Measurements from ENCODE around the gene MED17.
"Not testable (repeated sequence)": the region's sequence is repeated elsewhere in the genome, so short reads cannot be mapped to it uniquely, and the experiment has no call there.

The MED17 gene, protein sequence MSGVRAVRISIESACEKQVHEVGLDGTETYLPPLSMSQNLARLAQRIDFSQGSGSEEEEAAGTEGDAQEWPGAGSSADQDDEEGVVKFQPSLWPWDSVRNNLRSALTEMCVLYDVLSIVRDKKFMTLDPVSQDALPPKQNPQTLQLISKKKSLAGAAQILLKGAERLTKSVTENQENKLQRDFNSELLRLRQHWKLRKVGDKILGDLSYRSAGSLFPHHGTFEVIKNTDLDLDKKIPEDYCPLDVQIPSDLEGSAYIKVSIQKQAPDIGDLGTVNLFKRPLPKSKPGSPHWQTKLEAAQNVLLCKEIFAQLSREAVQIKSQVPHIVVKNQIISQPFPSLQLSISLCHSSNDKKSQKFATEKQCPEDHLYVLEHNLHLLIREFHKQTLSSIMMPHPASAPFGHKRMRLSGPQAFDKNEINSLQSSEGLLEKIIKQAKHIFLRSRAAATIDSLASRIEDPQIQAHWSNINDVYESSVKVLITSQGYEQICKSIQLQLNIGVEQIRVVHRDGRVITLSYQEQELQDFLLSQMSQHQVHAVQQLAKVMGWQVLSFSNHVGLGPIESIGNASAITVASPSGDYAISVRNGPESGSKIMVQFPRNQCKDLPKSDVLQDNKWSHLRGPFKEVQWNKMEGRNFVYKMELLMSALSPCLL

DNA sequence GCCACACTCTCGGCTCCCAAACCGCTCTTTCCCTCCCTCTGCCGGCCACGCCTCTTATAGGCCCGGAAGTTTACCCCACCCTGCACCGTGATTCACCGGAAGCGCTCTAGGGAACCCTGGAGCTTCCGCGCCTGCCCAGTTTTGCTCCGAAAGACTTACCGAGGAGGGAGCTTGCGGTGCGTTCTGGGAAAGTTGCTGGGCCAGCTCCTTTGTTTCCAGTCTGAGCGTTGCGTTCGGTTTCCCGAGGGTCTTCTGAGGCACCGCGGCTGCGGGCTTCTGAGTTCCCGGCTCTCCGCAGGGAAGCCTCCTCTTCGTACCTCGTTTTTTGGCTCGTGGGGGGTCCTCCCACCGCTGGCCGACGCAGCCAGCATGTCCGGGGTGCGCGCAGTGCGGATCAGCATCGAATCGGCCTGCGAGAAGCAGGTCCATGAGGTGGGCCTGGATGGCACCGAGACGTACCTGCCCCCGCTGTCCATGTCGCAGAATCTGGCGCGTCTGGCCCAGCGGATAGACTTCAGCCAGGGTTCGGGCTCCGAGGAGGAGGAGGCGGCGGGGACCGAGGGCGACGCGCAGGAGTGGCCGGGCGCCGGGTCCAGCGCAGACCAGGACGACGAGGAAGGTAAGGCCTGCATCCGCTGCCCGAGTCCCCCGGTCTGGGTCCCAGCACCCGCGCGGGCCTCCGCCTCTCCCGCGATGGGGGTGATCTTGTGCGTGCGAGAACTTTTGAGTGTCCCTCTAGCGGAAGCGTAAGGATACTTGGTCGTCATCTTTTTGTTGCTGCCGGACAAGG is at the start of gene MED17:
Gene MED17 (plus strand): TSS at position 138 of the 790 bp plus-strand sequence. CDS start 232 bp downstream, at position 370.
- peak; percentile 93 to 99 (median 96) for DNase-seq

DNA sequence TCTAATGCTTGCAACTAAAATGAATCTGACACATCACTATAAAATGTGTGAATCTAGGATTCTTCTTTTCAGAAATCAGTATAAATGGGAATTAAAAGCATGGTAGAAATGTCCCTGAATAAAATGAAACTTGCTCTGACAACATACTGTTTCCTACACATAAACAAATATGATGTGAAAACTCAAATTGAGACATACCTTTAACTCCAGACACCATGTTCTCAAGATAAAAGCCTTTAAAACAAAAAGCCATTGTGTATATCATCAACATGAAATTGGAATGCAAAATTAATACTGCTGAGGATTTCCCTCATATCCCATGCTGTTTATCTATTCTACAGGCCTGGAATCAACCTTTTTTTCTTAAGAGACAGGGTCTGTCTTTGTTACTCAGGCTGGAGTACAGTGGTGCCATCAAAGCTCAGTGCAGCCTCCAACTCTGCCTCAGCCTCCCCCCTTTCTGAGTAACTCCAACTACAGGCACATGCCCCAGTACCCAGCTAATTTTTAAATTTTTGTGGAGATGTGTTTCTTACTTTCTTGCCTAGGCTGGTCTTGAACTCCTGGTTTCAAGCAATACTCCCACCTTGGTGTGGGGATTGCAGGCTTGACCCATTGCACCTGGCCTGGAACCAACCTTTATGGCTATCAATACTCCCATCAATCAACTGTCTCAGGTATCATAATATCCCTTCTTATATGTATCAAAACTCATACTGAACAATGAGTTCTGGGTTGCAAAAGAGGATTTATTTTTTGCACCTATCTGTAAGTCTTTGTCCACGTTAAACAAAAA is 49.5 kb upstream of the MED17 start:
- DNase-seq, result no peak

DNA sequence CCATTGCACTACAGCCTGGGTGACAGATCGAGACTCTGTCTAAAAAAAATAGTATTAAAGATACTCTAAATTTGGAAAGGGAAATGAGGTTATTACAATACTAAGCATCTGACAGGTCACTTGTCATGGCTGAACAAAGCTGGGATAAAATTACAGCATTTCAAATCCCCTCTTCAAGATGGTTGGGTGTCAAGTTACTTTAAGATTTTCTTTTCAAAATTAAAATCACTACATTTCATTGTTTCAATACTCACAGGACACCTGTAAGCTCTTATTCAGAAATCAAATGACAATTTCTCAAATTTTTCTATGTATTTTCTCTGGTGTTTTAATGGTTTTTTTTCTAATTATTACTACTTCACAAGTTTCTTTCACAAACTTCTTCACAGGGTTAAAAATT is 48.5 kb upstream of the MED17 start:
- DNase-seq, result no peak

DNA sequence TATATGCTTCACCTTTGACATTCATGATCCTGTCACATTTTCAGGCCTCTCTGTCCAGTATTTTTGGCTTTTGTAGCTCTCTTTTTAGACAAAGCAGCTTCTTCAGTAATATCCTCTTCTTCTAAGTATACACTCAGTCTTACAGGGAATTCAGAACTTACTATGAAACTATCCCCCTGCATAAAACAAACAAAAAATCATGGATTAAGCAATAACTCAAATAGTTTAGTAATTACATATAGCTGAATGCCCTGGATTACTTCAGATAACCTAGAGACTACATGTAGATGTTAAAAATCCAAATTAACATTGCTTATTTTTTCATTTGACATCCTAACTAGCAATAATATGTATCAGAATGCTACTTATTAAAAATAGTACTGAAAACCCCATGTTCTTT is 48.0 kb upstream of the MED17 start:
- DNase-seq, result no peak

DNA sequence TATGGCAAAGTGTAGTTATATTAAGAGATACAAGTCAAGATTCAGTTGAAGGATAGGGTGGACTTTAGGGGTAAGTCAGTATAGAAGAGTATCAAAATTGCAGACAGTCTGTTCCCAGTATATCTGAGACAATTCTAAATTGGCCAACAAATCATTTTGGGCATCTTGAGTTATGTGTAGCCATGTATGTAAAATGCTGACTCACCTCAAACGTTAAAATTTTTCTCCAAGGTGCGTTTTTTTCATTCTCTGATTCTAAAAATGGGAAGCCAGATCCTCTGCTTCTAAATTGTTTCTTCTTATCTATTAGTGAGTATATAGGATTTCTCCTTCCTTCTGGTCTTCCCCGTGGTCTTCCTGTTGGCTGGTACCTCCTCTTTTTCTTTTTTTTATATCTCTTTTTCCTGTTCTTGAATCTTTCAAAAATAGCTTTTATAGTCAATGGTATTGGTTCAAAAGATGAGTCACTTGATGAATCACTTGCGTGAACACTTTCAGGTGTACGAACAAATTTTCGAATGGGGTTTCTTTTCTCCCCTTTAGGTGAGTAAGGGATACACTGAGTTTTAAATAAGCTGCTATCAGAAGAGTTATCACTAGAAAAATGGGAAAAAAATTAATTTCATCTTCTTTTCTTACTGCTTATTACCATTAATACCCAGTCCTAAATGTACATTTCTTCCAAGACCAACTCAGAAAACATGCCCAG is 46.0 kb upstream of the MED17 start:
- no peak for DNase-seq

DNA sequence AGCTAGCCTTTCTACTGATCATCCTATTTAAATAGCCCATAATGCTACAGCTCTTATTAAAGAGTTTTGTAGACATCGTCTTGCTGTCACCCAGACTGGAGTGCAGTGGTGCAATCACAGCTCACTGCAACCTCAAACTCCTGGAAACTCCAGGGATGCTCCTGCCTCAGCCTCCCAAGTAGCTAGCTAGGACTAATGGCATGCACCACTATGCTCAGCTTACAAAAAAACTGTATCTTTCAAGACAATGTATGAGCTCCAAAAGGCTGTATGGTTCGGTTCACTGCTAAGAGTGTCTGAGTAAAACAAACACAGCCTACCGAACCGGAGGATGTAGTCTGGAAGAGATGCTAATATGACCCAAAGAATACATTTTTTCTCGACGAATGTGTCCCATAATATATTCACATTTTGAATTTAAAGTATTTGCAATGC is 45.4 kb upstream of the MED17 start:
- DNase-seq, result no peak

DNA sequence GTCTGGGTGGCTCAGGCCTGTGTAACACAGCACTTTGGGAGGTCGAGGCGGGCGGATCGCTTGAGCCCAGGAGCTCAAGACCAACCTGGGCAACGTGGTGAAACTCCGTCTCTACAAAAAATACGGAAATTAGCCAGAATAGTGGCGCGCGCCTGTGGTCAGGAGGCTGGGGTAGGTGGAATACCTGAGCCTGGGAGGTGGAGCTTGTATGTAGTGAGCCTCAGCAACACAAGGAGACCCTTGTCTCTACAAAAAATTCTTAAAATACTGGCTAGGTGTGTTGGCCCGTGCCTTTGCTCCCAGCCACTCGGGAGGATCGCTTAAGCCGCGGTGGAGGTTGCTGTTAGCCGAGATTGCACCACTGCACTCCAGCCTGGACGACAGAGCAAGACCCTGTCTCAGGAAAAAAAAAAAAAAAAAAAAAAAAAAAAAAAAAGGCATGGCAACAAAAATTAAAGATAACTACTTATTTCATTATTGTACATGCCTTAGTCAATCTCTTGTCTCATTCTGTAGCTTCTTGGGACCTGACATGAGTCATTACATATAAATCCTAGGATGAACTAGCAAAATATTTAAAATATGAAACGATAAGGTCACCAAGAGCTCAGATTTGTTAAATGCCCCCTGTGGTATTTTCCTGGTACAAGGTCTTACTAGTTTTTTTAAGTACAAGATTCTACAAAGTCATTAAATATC is 43.9 kb upstream of the MED17 start:
- peak in 2 of 3 experiments; percentile 16 to 38 for DNase-seq

DNA sequence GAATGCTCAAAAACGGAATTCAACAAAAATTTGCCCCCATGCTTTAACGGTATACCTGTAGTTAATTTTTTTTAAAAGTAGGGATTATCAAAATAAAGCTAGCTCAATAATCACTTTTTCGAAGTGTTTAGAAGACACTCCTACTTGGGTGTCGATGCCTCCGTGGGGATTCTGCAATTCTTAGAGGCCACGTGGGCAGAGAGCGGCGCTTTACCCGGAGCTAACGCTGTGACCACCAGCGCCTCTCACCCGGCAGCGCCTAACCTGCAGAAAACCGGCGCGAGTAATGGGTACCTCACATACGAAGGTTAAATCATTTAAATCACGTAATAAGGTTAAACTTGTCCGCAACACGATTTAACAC is 43.4 kb upstream of the MED17 start:
- DNase-seq, result peak; percentile 47 to 91 (median 90)

DNA sequence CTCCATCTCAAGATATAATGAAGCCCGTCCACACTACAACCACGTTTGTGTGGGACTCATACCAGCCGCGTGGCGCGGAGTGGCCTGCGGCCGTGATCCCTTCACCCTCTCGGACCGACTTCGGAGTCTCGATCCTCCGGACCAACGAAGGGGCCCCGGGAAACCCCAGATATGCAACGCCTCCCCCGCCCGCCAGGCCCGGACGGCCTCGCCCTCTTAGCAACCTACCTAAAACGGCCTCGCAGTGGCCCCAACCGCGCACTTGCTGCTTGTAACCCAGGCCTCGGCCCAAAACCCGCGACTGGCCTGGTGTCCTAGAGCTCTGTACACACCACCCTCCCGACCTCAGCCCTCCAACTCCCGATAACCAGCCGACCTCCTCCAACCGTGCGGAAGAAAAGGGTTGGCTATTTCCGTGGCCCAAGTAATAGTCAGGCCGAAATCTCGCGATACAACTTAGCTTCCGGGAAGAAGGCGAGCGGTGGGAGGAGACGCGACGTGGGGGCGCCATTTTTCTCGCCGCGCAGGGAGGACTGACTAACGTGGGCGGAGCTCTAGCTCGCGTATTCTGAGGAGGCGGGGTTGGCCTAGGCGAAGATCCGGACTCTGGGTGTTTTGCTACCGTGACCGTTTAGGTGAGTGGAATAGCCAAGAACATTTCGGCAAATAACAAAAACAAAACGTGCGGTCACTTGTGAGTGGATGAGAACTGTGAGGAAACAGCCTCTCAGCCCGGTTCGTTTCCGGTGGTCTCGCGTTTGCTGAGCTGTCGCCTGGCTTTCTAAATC is 42.8 kb upstream of the MED17 start, which contains the start of the genes C11orf54 and TAF1D:
Gene C11orf54 (plus strand): TSS at position 579 of the 788 bp plus-strand sequence. CDS start 5,722 bp downstream, outside the sequence.
Gene TAF1D (minus strand): TSS at position 402 of the 788 bp plus-strand sequence. CDS start 2,191 bp downstream, outside the sequence.
- peak; percentile 98 to 100 (median 99) for DNase-seq

DNA sequence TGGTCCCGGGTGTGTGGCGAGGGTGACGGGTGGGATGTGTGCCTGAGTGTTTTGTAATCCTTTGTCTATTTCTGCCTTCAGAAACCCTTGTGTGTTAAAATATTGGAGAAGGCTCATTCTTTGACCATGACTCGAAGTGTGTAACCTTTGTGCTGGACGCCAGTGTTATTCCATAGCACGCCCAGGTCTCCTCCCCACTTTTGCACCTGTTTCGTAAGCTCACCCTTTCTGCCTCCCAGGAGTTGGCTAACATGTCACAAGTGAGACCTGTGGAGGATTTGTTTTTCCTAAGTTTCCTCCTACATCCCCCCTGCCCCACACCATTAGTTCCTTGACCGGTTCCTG is 42.2 kb upstream of the MED17 start:
- peak in 2 of 3 experiments; percentile 43 to 92 for DNase-seq

DNA sequence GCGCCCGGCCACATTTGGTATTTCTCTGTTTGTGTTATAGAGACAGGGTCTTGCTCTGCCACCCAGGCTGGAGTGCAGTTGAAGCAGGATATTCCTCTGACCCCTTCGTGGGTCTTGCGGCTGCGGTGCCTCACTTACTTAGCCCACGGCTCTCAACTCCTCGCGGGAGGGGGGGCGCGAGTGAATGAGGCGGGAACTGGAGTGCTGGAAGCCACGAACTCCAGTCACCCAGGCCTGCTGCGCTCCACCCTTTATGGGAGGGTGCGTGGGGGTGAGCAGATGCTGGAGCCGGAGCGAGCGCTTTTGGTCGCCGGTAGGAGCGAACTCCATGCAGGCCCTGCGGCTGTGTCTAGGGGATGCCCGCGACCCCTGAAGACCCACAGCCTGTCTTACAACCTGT is 40.8 kb upstream of the MED17 start:
- DNase-seq, result no peak

DNA sequence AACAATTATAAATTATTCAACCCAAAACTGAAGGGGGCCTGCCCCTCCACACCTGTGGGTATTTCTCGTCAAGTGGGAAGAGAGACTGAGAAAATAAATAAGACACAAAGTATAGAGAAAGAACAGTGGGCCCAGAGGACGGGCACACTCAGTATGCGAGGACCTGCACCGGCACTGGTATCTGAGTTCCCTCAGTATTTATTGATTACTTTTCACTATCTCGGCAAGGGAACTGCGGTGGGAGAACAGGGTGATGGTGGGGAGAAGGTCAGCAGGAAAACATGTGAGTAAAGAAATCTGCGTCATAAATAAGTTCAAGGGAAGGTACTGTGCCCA is 39.4 kb upstream of the MED17 start:
- no peak for DNase-seq

DNA sequence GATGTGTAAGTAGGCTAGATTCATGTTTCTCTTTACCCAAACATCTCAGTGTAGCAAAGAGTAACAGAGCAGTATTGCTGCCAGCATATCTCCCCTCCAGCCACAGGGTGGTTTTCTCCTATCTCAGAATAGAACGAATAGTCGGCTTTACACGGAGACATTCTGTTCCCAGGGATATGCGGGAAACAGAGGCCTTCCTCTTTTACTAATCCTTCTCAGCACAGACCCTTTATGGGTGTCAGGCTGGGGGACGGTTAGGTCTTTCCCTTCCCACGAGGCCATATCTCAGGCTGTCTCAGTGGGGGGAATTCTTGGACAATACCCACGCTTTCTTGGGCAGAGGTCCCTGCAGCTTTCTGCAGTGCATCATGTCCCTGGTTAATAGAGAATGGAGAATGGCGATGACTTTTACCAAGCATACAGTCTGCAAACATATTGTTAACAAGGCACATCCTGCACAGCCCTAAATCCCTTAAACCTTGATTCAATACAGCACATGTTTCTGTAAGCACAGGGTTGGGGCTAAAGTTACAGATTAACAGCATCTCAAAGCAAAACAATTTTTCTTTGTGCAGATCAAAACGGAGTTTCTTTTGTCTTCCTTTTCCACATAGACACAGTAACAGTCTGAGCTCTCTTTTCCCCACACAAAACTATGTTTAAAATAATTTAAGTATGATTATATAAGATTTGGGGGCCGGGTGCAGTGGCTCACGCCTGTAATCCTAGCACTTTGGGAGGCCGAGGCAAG is 38.9 kb upstream of the MED17 start:
- DNase-seq, result not testable (repeated sequence)

DNA sequence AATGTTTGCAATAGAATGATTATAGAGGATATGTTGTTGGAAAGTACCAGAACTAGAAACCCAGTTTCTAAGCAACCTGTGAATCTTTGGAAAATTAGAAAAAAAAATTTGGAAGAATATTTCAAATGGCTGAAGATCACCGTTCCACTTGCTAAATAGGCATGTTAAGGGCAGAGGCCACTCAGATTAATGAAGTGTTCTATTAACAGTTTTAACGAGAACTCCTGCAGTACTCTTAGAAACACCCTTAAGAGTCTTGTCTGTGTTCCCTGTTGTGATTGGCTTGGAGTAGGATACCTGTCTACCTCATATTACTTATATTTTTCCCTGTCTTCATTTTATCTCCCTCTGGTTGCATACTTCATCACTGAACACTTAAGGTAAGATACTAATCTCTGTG is 38.0 kb upstream of the MED17 start:
- DNase-seq, result no peak

DNA sequence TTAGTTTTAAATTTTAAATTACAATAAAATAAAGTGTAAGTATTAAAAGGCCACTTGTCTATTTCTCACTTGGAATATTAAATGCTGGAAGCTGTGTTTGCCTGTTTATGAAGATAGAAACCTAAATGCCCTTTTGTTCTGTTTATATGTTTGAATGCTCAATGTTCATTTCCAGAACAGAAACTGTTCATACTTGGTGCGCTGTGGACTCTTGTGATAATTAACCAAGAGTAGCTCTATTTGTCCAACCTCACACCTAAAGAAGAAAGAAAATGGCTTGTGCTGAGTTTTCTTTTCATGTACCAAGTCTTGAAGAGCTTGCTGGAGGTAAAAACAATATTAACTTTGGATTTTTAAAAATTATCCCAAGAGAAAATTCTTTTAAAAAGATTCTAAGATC is 37.0 kb upstream of the MED17 start:
- DNase-seq, result no peak

DNA sequence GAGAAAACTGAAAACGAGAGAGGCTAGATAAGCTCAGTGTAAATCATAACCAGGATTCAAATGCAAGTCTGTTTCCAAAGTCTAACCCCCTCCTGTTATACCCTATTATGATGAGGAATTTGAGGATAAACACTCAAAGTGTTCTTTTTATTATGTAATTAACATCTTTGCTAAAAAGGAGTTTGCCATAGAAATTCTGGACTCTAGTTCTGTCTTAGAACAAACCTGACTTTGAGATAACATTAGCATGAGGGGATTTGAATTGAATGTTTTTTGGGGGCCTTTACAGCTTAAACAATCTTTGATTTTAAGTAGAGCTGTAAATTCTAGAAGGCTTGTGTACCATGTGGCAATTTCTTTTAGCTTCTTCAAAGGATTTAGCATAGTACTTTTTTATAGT is 33.1 kb upstream of the MED17 start:
- DNase-seq, result no peak

DNA sequence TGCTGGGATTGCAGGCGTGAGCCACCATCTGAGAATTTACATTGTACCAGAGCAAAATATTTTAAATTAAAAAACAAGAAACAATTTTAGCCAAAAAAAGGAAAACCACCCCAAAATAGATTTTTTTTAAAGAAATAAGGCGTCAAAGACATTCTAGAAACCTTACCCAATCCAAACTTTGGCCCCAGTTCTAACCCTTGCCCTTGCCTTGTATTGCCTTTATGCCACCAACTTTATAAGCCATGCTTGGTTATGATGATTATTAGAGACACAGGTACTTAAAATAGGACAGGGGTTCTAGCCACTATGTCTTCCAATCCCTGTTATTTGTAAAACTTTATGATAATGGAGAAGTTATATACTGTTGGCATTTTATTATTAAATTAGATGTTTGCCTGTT is 30.8 kb upstream of the MED17 start:
- DNase-seq, result no peak

DNA sequence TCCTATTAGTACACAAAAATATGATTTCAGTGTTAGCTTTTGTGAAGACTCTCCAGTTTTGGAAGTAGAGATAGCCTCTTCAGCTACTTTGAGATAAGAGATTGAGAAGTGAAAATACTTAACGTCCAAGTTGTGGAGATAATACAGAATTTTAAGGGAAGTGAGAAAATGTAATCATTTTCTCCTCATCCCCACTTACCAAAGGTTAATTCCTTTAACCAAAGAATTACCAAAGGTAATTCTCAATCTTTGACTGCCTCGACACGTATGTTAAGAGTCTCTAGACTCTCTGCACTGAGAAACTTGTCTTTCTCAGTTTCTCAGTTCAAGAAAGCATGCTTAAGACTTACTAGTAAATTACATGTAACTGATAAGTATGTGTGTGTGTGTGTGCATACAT is 27.3 kb upstream of the MED17 start:
- no peak for DNase-seq

DNA sequence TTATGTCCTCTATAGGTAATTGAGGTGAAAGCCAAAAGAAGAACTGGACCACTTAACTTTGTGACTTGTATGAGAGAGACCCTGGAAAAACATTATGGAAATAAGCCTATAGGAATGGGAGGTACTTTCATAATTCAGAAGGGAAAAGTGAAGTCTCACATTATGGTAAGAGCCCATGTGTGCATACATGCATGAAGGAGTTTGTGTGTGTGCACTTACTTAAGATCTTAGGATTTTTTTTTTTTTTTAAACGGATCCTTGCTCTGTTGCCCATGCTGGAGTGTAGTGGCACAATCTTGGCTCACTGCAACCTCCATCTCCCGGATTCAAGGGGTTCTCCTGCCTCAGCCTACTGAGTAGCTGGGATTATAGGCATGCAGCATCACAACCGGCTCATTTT is 26.8 kb upstream of the MED17 start:
- no peak for DNase-seq
